Measurements from ENCODE around the gene ACOX1. TPM values are rescaled to one million over a fixed set of nuclear protein-coding genes. Genes with fewer than 3 reads are reported as not detected.
"Not testable (repeated sequence)": the region's sequence is repeated elsewhere in the genome, so short reads cannot be mapped to it uniquely, and the experiment has no call there.

The ACOX1 gene
- total RNA-seq, 1 experiment from 2014 or later, result 50.2 TPM

- TF ChIP-seq CTCF (IDR thresholded peaks at IDR 0.05 in 2 of 3, conservative IDR thresholded peaks at IDR 0.05 in 1 of 3; ENCODE audit: borderline replicate concordance in 1 of 3, insufficient read depth in 1 of 3, low read depth in 2 of 3, low read length in 2 of 3) (no peak), CBX3 (IDR thresholded peaks at IDR 0.05; ENCODE audit: low read depth) (no peak)
Measured at GRCh38 chr17:75970626-75971025, 8.3 kb downstream of the ACOX1 start (continued).

GRCh38 chr17:75970011-75970523 lies 8.9 kb downstream of the ACOX1 start:
- DNase-seq (ENCODE audit: low read depth, low spot score), result no peak
- no peak overlapping the region for H3K27ac ChIP-seq (ENCODE audit: low read depth, low read length)
- H3K27me3 ChIP-seq (ENCODE audit: insufficient read depth, low read length), result no peaks in the 10 kb centered on the region
- intact Hi-C loops (cut with micrococcal nuclease), result no loop called here
- ChIA-PET RAD21 (ENCODE audit: low non-redundant PET in 1 of 2, low total read pairs in 2 of 2, uncharacterized antibody in 2 of 2, unreplicated experiment in 2 of 2) (no interaction called here), CTCF (no interaction called here), POLR2A (no interaction called here)
- 0 out of 2 replicates have a peak, but pooled peaks cover 5% of the 10 kb centered on the region for H3K79me2 ChIP-seq (ENCODE audit: insufficient read depth, low read length)
- H3K4me1 ChIP-seq (ENCODE audit: control insufficient read depth in 1 of 2, insufficient read depth in 2 of 2, low read length in 2 of 2), result no peaks in the 10 kb centered on the region
- no TSS peak for BruUV-seq (replicated peaks)
- no peak for ATAC-seq
- H3K9me3 ChIP-seq (ENCODE audit: control insufficient read depth in 1 of 2, insufficient read depth in 1 of 2, low read depth in 1 of 2, low read length in 2 of 2), result no peaks in the 10 kb centered on the region
- H3K4me3 ChIP-seq (replicated peaks in 1 of 2; ENCODE audit: low read depth in 1 of 2, low read length in 2 of 2), result no peak overlapping the region
- no peak for TF ChIP-seq SRF (IDR thresholded peaks at IDR 0.05; ENCODE audit: low read depth)
- TF ChIP-seq CTCF (IDR thresholded peaks at IDR 0.05 in 2 of 3, conservative IDR thresholded peaks at IDR 0.05 in 1 of 3; ENCODE audit: borderline replicate concordance in 1 of 3, insufficient read depth in 1 of 3, low read depth in 2 of 3, low read length in 2 of 3), result no peak
- TF ChIP-seq ZBTB33 (IDR thresholded peaks at IDR 0.05; ENCODE audit: extremely low read depth, insufficient replicate concordance, low read length), result no peak
- no peak for TF ChIP-seq SP1 (IDR thresholded peaks at IDR 0.05; ENCODE audit: low read depth)
- TF ChIP-seq FOSL1 (IDR thresholded peaks at IDR 0.05; ENCODE audit: low read depth), result no peak
- TF ChIP-seq ELF1 (IDR thresholded peaks at IDR 0.05; ENCODE audit: borderline replicate concordance, low read depth), result no peak
- TF ChIP-seq POLR2AphosphoS5 (IDR thresholded peaks at IDR 0.05; ENCODE audit: low read depth, low read length), result no peak
- TF ChIP-seq JUND (IDR thresholded peaks at IDR 0.05), result no peak
- TF ChIP-seq TCF7L2 (IDR thresholded peaks at IDR 0.05; ENCODE audit: borderline replicate concordance, extremely low read depth, insufficient read depth, insufficient read length), result no peak
- no peak for TF ChIP-seq RAD21 (IDR thresholded peaks at IDR 0.05; ENCODE audit: low read depth)
- no peak for TF ChIP-seq CEBPB (IDR thresholded peaks at IDR 0.05; ENCODE audit: low read depth)
- no peak for TF ChIP-seq SIN3A (IDR thresholded peaks at IDR 0.05; ENCODE audit: low read depth)
- no peak overlapping the region for H2AFZ ChIP-seq (ENCODE audit: low read depth, low read length, poor library complexity, severe bottlenecking)
- no peak overlapping the region for H3K9ac ChIP-seq (ENCODE audit: low read length)
- H3K36me3 ChIP-seq (ENCODE audit: control insufficient read depth in 1 of 2, insufficient read depth in 2 of 2, low read length in 2 of 2), result peaks cover 0 to 2% of the 10 kb centered on the region in 2 experiments; a peak in 2 of 4 replicates
- no peaks in the 10 kb centered on the region for H4K20me1 ChIP-seq (ENCODE audit: insufficient read depth)
- H3K9me2 ChIP-seq (ENCODE audit: insufficient read depth), result no peaks in the 10 kb centered on the region
- H3K4me2 ChIP-seq (ENCODE audit: low read length), result no peak overlapping the region

- H3K27ac ChIP-seq (ENCODE audit: low read depth, low read length); H3K27me3 ChIP-seq (ENCODE audit: insufficient read depth, low read length); H4K20me1 ChIP-seq (ENCODE audit: insufficient read depth); CTCF ChIA-PET; H3K9me3 ChIP-seq (ENCODE audit: control insufficient read depth in 1 of 2, insufficient read depth in 1 of 2, low read depth in 1 of 2, low read length in 2 of 2); H3K4me3 ChIP-seq (replicated peaks in 1 of 2; ENCODE audit: low read depth in 1 of 2, low read length in 2 of 2); H3K4me1 ChIP-seq (ENCODE audit: control insufficient read depth in 1 of 2, insufficient read depth in 2 of 2, low read length in 2 of 2); H2AFZ ChIP-seq (ENCODE audit: low read depth, low read length, poor library complexity, severe bottlenecking); H3K36me3 ChIP-seq (ENCODE audit: control insufficient read depth in 1 of 2, insufficient read depth in 2 of 2, low read length in 2 of 2); RAD21 ChIA-PET (ENCODE audit: low non-redundant PET in 1 of 2, low total read pairs in 2 of 2, uncharacterized antibody in 2 of 2, unreplicated experiment in 2 of 2); DNase-seq (ENCODE audit: low read depth, low spot score); H3K9me2 ChIP-seq (ENCODE audit: insufficient read depth); ATAC-seq; H3K9ac ChIP-seq (ENCODE audit: low read length); intact Hi-C loops (cut with micrococcal nuclease); H3K79me2 ChIP-seq (ENCODE audit: insufficient read depth, low read length); BruUV-seq (replicated peaks); H3K4me2 ChIP-seq (ENCODE audit: low read length): not testable (repeated sequence)
- POLR2A ChIA-PET, result interaction anchor here (1.3 kb wide), 1 partner anchor 10 kb away, joined by 3 read pairs; the partner anchor contains the start of genes ACOX1 and TEN1
Measured at GRCh38 chr17:75969044-75969443, 9.9 kb downstream of the ACOX1 start.

Data from HCT116 (cell line).